ENCODE data around the gene UGT1A6. TPM values are rescaled to one million over a fixed set of nuclear protein-coding genes. Genes with fewer than 3 reads are reported as not detected.
A peak's percentile ranks its signal among the peaks of the same experiment; 100 is the strongest.
"Not testable (repeated sequence)": the region's sequence is repeated elsewhere in the genome, so short reads cannot be mapped to it uniquely, and the experiment has no call there.

UGT1A6 gene
- total RNA-seq, 1 donor = not detected

DNA sequence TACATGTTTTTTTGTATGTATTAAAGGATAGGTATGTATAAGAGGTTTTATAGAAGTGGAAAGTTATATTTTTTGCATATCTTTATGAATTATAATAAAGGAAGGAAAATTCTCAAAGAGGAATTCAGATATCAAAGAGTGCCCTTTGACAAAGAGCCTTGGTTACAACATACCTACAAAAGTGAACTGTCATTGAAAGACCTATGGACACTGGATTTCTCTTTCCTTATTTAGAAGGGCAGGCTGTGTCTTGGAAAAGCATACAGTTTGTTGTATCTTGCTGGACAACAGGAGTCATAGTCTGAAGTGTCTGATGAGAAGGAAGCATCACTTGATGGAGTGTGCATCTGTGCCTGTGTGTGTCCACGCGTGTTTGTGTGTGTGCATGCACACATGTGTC is 41.3 kb upstream of the UGT1A6 start:
- no peak overlapping the region for H3K27ac ChIP-seq (ENCODE audit: low read depth, low read length)
- H3K79me2 ChIP-seq (ENCODE audit: insufficient read depth, low read length) = no peaks in the 10 kb centered on the region
- H4K20me1 ChIP-seq (ENCODE audit: insufficient read depth, low read length) = no peaks in the 10 kb centered on the region
- no peak overlapping the region for H3K4me2 ChIP-seq (ENCODE audit: insufficient read depth, low read length)
- no peak overlapping the region for H2AFZ ChIP-seq (ENCODE audit: low read length)
- H3K4me1 ChIP-seq (ENCODE audit: insufficient read depth, low read length) = no peaks in the 10 kb centered on the region
- DNase-seq (ENCODE audit: insufficient read length, low spot score, missing footprints) = no peak
- TF ChIP-seq CTCF (IDR thresholded peaks at IDR 0.05; ENCODE audit: extremely low read depth, low read depth, low read length) = no peak
- no peak overlapping the region for H3K4me3 ChIP-seq (ENCODE audit: insufficient read depth, low read length)
- no peaks in the 10 kb centered on the region for H3K9me3 ChIP-seq (ENCODE audit: low read depth, low read length)
- no peaks in the 10 kb centered on the region for H3K36me3 ChIP-seq (ENCODE audit: insufficient read depth, low read length)
- H3K27me3 ChIP-seq (ENCODE audit: insufficient read depth, low read length) = peaks cover 5% of the 10 kb centered on the region

DNA sequence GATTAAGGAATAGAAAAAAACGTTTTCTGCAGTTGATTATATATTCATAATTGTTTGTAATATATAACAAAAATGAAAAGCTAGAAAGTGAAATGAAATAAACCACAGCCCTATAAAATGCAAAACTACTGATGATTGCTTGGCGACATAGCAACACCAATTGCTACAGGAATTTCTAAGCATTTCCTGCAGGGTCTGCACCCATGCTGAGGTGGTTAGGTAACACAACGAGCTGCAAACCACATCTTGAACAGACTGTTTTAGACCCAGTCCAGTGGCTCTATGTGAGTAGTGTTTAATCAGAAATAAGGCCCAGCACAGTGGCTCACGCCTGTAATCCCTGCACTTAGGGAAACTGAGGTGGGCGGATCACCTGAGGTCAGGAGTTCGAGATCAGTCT is 38.2 kb upstream of the UGT1A6 start:
- no peak for TF ChIP-seq CTCF (IDR thresholded peaks at IDR 0.05; ENCODE audit: extremely low read depth, low read depth, low read length)
- Histone ChIP-seq H3K4me3 (ENCODE audit: insufficient read depth, low read length) (no peak overlapping the region), H3K27ac (ENCODE audit: low read depth, low read length) (no peak overlapping the region), H3K4me2 (ENCODE audit: insufficient read depth, low read length) (no peak overlapping the region), H2AFZ (ENCODE audit: low read length) (no peak overlapping the region), H3K27me3 (ENCODE audit: insufficient read depth, low read length) (peaks cover 7% of the 10 kb centered on the region), H3K4me1 (ENCODE audit: insufficient read depth, low read length) (no peaks in the 10 kb centered on the region), H4K20me1 (ENCODE audit: insufficient read depth, low read length) (no peaks in the 10 kb centered on the region), H3K9me3 (ENCODE audit: low read depth, low read length) (no peaks in the 10 kb centered on the region), H3K36me3 (ENCODE audit: insufficient read depth, low read length) (no peaks in the 10 kb centered on the region), H3K79me2 (ENCODE audit: insufficient read depth, low read length) (no peaks in the 10 kb centered on the region)
- no peak for DNase-seq (ENCODE audit: insufficient read length, low spot score, missing footprints)

DNA sequence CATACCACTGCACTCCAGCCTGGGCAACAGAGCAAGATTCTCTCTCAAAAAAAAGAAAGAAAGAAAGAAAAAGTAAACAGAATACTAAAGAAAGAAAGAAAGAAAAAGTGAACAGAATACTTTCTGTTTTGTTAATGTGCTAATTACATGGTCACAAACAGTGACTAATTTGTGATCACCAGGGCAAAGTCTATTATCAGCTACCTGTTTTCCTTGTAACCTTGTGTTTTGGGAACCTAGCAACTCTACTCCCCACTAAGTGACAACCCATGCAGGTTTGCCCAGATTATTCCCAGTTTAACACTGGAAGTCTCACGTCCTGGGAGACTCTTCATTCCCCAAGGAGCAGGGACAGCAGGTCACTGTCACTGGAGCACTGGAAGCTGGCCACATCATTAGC is 37.6 kb upstream of the UGT1A6 start:
- no peaks in the 10 kb centered on the region for H3K4me1 ChIP-seq (ENCODE audit: insufficient read depth, low read length)
- H3K79me2 ChIP-seq (ENCODE audit: insufficient read depth, low read length) = no peaks in the 10 kb centered on the region
- peaks cover 7% of the 10 kb centered on the region for H3K27me3 ChIP-seq (ENCODE audit: insufficient read depth, low read length)
- TF ChIP-seq CTCF (IDR thresholded peaks at IDR 0.05; ENCODE audit: extremely low read depth, low read depth, low read length) = no peak
- H3K36me3 ChIP-seq (ENCODE audit: insufficient read depth, low read length) = no peaks in the 10 kb centered on the region
- DNase-seq (ENCODE audit: insufficient read length, low spot score, missing footprints) = peak; percentile 6
- no peaks in the 10 kb centered on the region for H3K9me3 ChIP-seq (ENCODE audit: low read depth, low read length)
- no peak overlapping the region for H3K4me3 ChIP-seq (ENCODE audit: insufficient read depth, low read length)
- H3K27ac ChIP-seq (ENCODE audit: low read depth, low read length) = no peak overlapping the region
- H4K20me1 ChIP-seq (ENCODE audit: insufficient read depth, low read length) = no peaks in the 10 kb centered on the region
- H2AFZ ChIP-seq (ENCODE audit: low read length) = no peak overlapping the region
- H3K4me2 ChIP-seq (ENCODE audit: insufficient read depth, low read length) = no peak overlapping the region

GRCh38 chr2:233655943-233656342 is 36.7 kb upstream of the UGT1A6 start:
- H3K4me2 ChIP-seq (ENCODE audit: insufficient read depth, low read length); H4K20me1 ChIP-seq (ENCODE audit: insufficient read depth, low read length): not testable (repeated sequence)

More at GRCh38 chr2:233655943-233656342, 36.7 kb upstream of the UGT1A6 start:
- H3K27me3 ChIP-seq (ENCODE audit: insufficient read depth, low read length); H3K4me1 ChIP-seq (ENCODE audit: insufficient read depth, low read length); H3K4me3 ChIP-seq (ENCODE audit: insufficient read depth, low read length); H3K9me3 ChIP-seq (ENCODE audit: low read depth, low read length); H3K36me3 ChIP-seq (ENCODE audit: insufficient read depth, low read length); H3K27ac ChIP-seq (ENCODE audit: low read depth, low read length); H3K79me2 ChIP-seq (ENCODE audit: insufficient read depth, low read length); H2AFZ ChIP-seq (ENCODE audit: low read length); DNase-seq (ENCODE audit: insufficient read length, low spot score, missing footprints): not testable (repeated sequence)

Data from osteoblast (primary cell).